GM12878 (cell line): Measurements from ENCODE around the gene RBMX2. TPM values are rescaled to one million over a fixed set of nuclear protein-coding genes. Genes with fewer than 3 reads are reported as not detected.

Experiments
- ATAC-seq: fragments of 200-7000 bp; cut with Tn5 transposase; 3 replicates; pipeline ENCODE4 v1.9.1; 2020; ENCODE audit warnings: mild to moderate bottlenecking, moderate library complexity
- BruUV-seq: library from RNA; stranded (reverse); fragments of 400-500 nt; replicated peaks from 2 replicates; lab custom pipeline; 2021; lab: Mats Ljungman, UMichigan
- CTCF ChIA-PET: fragments of 300-600 bp; sonication (Branson Sonifier 250); formaldehyde crosslinking; extraction: SDS; loops from one replicate; lab custom pipeline; 2021; ENCODE audit warnings: inconsistent platforms; lab: Yijun Ruan, JAX
- POLR2A ChIA-PET: fragments of 350-600 bp; formaldehyde crosslinking; extraction: SDS; loops from one replicate; lab custom pipeline; 2021; ENCODE audit warnings: inconsistent platforms; lab: Charles Lee
- RAD21 ChIA-PET: fragments of 300-600 bp; sonication (Branson Sonifier 250); formaldehyde crosslinking; loops from one replicate; lab custom pipeline; 2023; ENCODE audit warnings: antibody characterized with exemption; ENCODE audit not compliant: unreplicated experiment; lab: Charles Lee
- SMC1A ChIA-PET: fragments of 300-600 bp; sonication (Branson Sonifier 250); formaldehyde crosslinking; loops from one replicate; lab custom pipeline; 2023; ENCODE audit not compliant: unreplicated experiment, uncharacterized antibody; lab: Charles Lee
- DNase-seq: peaks from one replicate; pipeline ENCODE4 v3.0.0-alpha.2; 2011; ENCODE audit warnings: low read depth, low spot score
- FAIRE-seq: peaks from 3 replicates; lab custom pipeline; 2011; peaks lifted over from hg19 to GRCh38; lab: Jason Lieb, UNC
- H2AFZ ChIP-seq: 2 replicates; pipeline ENCODE4 v1.6.0; 2011; ENCODE audit warnings: low read depth, low read length, control low read depth; ENCODE audit not compliant: control insufficient read depth
- H3K27ac ChIP-seq: 2 replicates; pipeline ENCODE4 v1.5.1; 2011; ENCODE audit warnings: control low read depth; ENCODE audit not compliant: control insufficient read depth, insufficient read depth
- H3K27me3 ChIP-seq, 2 experiments: replicated peaks in 1 of 2; 2 replicates each; pipeline versions ENCODE4 v1.6.0 to v1.6.1; 2011; ENCODE audit warnings: low read length in 1 of 2; ENCODE audit not compliant: control insufficient read depth in 2 of 2, insufficient read depth in 2 of 2
- H3K36me3 ChIP-seq, 2 experiments: 2 replicates each; pipeline ENCODE4 v1.5.1; 2011; ENCODE audit warnings: low read length in 1 of 2; ENCODE audit not compliant: control insufficient read depth in 2 of 2, insufficient read depth in 2 of 2
- H3K4me1 ChIP-seq: 2 replicates; pipeline ENCODE4 v1.6.1; 2011; ENCODE audit warnings: mild to moderate bottlenecking, low read length, moderate library complexity, mixed read lengths; ENCODE audit not compliant: control insufficient read depth, insufficient read depth
- H3K4me2 ChIP-seq: 2 replicates; pipeline ENCODE4 v1.6.0; 2011; ENCODE audit warnings: control low read depth; ENCODE audit not compliant: control insufficient read depth, insufficient read depth
- H3K4me3 ChIP-seq: fragments of 200-600 bp; sonication (generic); 2 replicates; pipeline ENCODE4 v1.5.1; 2016
- H3K79me2 ChIP-seq: 2 replicates; pipeline ENCODE4 v1.6.0; 2011; ENCODE audit warnings: low read length; ENCODE audit not compliant: control insufficient read depth, insufficient read depth
- H3K9ac ChIP-seq: 2 replicates; pipeline ENCODE4 v1.8.0; 2011; ENCODE audit warnings: low read length, control low read depth, mixed read lengths; ENCODE audit not compliant: control insufficient read depth, insufficient read depth
- H3K9me3 ChIP-seq: replicated peaks from 3 replicates; pipeline ENCODE4 v1.5.1; 2011; ENCODE audit warnings: mild to moderate bottlenecking, low read length; ENCODE audit not compliant: control insufficient read depth, insufficient read depth
- H4K20me1 ChIP-seq: 2 replicates; pipeline ENCODE4 v1.6.0; 2011; ENCODE audit not compliant: control insufficient read depth, insufficient read depth
- BMI1 ChIP-seq: fragments of 450-650 bp; IDR thresholded peaks from 2 replicates; pipeline ENCODE4 v1.6.1; 2016; ENCODE audit warnings: mild to moderate bottlenecking, moderate library complexity, borderline replicate concordance
- CHD2 ChIP-seq: IDR thresholded peaks from 2 replicates; pipeline ENCODE4 v1.6.1; 2011; ENCODE audit warnings: low read depth, low read length, improper control_type of control experiment, borderline replicate concordance
- E4F1 ChIP-seq: fragments of 450-650 bp; IDR thresholded peaks from 2 replicates; pipeline ENCODE4 v1.6.1; 2018; ENCODE audit warnings: borderline replicate concordance, mild to moderate bottlenecking; ENCODE audit not compliant: partially characterized antibody
- POLR2A ChIP-seq: IDR thresholded peaks from 2 replicates; pipeline ENCODE4 v1.6.1; 2011; ENCODE audit warnings: low read depth, mild to moderate bottlenecking, low read length
- RELA ChIP-seq: fragments of 450-650 bp; IDR thresholded peaks from 2 replicates; pipeline ENCODE4 v1.8.0; 2014; ENCODE audit warnings: borderline replicate concordance; ENCODE audit not compliant: partially characterized antibody
- RFX5 ChIP-seq: IDR thresholded peaks from 2 replicates; pipeline ENCODE4 v1.6.1; 2011; ENCODE audit warnings: low read depth, low read length, improper control_type of control experiment
- SIN3A ChIP-seq: IDR thresholded peaks from 2 replicates; pipeline ENCODE4 v1.6.1; 2012; ENCODE audit warnings: low read depth, low read length, improper control_type of control experiment
- WGBS: methylation state at CpG from one replicate; pipeline ENCODE4 v1.1.6; 2016; ENCODE audit warnings: low lambda C conversion rate; ENCODE audit not compliant: insufficient replicate concordance, insufficient coverage; ENCODE audit errors: missing lambda C conversion rate; 5-methylcytosine and 5-hydroxymethylcytosine counted together
- in situ Hi-C: fragments of 300-500 bp; cut with MboI; formaldehyde crosslinking; loops from 9 replicates; pipeline ENCODE4 v1.14.3; 2018; ENCODE audit warnings: mixed read lengths
- intact Hi-C: fragments of 100-400 bp; cut with micrococcal nuclease; formaldehyde crosslinking; loops from one replicate; pipeline ENCODE4 v1.14.2; 2022; ENCODE audit not compliant: unreplicated experiment
- polyA plus RNA-seq, 11 experiments: library from polyadenylated mRNA; depleted of rRNA in 4 of 11; unstranded in 6 of 11; stranded (reverse) in 5 of 11; fragments of >200 nt; fragmentation: Nextera tagmentation in 4 of 11; fragmentation: Illumina TruSeq in 1 of 11; extraction: Ambion mirVana in 4 of 11; extraction: Trizol in 1 of 11; gene quantifications; 1 replicate in 1 of 11; 2 replicates in 10 of 11; pipeline versions ENCODE4 v1.2.1 to v1.2.3, GENCODE V29; 2011 to 2016; ENCODE audit warnings: inconsistent platforms in 2 of 11, missing spikeins in 2 of 11, low read depth in 1 of 11
- total RNA-seq, 4 experiments: library from RNA; depleted of rRNA in 3 of 4; stranded (reverse); fragments of >200 nt in 3 of 4; fragmentation: Illumina TruSeq in 1 of 4; extraction: Trizol in 1 of 4; gene quantifications; 2 replicates each; pipeline versions ENCODE4 v1.2.1 to v1.2.3, GENCODE V29; 2013 to 2021
- TF ChIP-seq, protein P1 (sequence below): fragments of 450-650 bp; conservative IDR thresholded peaks from 2 replicates; pipeline ENCODE4 v1.6.1; 2017; ENCODE audit warnings: mild to moderate bottlenecking, moderate library complexity
- TF ChIP-seq, protein P2 (sequence below): fragments of 450-650 bp; IDR thresholded peaks from 2 replicates; pipeline ENCODE4 v1.6.1; 2017; ENCODE audit warnings: mild to moderate bottlenecking, low read depth, inconsistent platforms; ENCODE audit not compliant: poor library complexity, severe bottlenecking
- TF ChIP-seq, protein P3 (sequence below): fragments of 450-650 bp; IDR thresholded peaks from 2 replicates; pipeline ENCODE4 v1.6.1; 2016; ENCODE audit warnings: mild to moderate bottlenecking, moderate library complexity, borderline replicate concordance

RBMX2 gene
- total and polyA plus RNA-seq, 10 of the 15 experiments (the other 5 are each of a cell fraction or from before 2014, with no cell fraction given), result 18.9 to 56.0 (median 32.6) TPM

DNA sequence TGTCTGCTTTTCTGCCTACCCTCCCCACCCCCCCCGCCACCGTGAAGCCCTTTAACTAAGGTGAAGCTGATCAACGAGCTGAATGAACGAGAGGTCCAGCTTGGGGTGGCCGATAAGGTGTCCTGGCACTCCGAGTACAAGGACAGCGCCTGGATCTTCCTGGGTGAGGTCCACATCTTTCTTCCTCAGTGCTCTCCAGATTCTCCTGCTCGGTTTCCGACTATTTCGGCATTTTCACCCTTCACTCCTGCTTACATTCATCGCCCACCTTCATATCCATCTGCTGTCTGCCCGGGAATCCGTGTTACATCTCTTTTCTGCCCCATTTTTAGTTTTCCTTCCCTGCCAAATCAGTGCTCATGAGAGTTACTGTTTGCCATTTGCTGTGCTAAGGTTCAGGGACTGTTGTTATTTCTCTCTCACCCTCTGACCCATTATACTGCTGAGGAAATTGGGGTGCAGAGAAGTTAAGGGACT is 459 bp downstream of the RBMX2 start:
- Histone ChIP-seq H3K27ac (peak overlapping the region; percentile 46), H3K4me3 (peak overlapping the region; percentile 69)
- intact Hi-C loops, result no loop called here
- TF ChIP-seq, protein P1, sequence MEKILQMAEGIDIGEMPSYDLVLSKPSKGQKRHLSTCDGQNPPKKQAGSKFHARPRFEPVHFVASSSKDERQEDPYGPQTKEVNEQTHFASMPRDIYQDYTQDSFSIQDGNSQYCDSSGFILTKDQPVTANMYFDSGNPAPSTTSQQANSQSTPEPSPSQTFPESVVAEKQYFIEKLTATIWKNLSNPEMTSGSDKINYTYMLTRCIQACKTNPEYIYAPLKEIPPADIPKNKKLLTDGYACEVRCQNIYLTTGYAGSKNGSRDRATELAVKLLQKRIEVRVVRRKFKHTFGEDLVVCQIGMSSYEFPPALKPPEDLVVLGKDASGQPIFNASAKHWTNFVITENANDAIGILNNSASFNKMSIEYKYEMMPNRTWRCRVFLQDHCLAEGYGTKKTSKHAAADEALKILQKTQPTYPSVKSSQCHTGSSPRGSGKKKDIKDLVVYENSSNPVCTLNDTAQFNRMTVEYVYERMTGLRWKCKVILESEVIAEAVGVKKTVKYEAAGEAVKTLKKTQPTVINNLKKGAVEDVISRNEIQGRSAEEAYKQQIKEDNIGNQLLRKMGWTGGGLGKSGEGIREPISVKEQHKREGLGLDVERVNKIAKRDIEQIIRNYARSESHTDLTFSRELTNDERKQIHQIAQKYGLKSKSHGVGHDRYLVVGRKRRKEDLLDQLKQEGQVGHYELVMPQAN, result no peak
- no peak for TF ChIP-seq RELA
- TF ChIP-seq, protein P2, sequence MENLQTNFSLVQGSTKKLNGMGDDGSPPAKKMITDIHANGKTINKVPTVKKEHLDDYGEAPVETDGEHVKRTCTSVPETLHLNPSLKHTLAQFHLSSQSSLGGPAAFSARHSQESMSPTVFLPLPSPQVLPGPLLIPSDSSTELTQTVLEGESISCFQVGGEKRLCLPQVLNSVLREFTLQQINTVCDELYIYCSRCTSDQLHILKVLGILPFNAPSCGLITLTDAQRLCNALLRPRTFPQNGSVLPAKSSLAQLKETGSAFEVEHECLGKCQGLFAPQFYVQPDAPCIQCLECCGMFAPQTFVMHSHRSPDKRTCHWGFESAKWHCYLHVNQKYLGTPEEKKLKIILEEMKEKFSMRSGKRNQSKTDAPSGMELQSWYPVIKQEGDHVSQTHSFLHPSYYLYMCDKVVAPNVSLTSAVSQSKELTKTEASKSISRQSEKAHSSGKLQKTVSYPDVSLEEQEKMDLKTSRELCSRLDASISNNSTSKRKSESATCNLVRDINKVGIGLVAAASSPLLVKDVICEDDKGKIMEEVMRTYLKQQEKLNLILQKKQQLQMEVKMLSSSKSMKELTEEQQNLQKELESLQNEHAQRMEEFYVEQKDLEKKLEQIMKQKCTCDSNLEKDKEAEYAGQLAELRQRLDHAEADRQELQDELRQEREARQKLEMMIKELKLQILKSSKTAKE, result no peak
- TF ChIP-seq, protein P3, sequence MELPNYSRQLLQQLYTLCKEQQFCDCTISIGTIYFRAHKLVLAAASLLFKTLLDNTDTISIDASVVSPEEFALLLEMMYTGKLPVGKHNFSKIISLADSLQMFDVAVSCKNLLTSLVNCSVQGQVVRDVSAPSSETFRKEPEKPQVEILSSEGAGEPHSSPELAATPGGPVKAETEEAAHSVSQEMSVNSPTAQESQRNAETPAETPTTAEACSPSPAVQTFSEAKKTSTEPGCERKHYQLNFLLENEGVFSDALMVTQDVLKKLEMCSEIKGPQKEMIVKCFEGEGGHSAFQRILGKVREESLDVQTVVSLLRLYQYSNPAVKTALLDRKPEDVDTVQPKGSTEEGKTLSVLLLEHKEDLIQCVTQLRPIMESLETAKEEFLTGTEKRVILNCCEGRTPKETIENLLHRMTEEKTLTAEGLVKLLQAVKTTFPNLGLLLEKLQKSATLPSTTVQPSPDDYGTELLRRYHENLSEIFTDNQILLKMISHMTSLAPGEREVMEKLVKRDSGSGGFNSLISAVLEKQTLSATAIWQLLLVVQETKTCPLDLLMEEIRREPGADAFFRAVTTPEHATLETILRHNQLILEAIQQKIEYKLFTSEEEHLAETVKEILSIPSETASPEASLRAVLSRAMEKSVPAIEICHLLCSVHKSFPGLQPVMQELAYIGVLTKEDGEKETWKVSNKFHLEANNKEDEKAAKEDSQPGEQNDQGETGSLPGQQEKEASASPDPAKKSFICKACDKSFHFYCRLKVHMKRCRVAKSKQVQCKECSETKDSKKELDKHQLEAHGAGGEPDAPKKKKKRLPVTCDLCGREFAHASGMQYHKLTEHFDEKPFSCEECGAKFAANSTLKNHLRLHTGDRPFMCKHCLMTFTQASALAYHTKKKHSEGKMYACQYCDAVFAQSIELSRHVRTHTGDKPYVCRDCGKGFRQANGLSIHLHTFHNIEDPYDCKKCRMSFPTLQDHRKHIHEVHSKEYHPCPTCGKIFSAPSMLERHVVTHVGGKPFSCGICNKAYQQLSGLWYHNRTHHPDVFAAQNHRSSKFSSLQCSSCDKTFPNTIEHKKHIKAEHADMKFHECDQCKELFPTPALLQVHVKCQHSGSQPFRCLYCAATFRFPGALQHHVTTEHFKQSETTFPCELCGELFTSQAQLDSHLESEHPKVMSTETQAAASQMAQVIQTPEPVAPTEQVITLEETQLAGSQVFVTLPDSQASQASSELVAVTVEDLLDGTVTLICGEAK, result no peak
- TF ChIP-seq E4F1, result no peak
- TF ChIP-seq POLR2A, result no peak
- TF ChIP-seq CHD2, result no peak
- TF ChIP-seq BMI1, result no peak
- no peak for TF ChIP-seq RFX5
- TF ChIP-seq SIN3A, result no peak

More for the DNA sequence above, 459 bp downstream of the RBMX2 start:
- no peaks in the 10 kb centered on the region for H3K27me3 ChIP-seq
- H2AFZ ChIP-seq, result peak overlapping the region; percentile 93
- no peak for ATAC-seq
- no peaks in the 10 kb centered on the region for H4K20me1 ChIP-seq
- 0 out of 4 replicates have a peak, but pooled peaks cover 0 to 2% of the 10 kb centered on the region in 2 experiments for H3K36me3 ChIP-seq
- H3K9me3 ChIP-seq, result no peaks in the 10 kb centered on the region
- RAD21 ChIA-PET, result no interaction called here
- no peak for FAIRE-seq
- H3K4me2 ChIP-seq, result peak overlapping the region; percentile 74; the same call in 1 of the 2 replicates
- H3K79me2 ChIP-seq, result peaks cover 10% of the 10 kb centered on the region
- in situ Hi-C loops, result no loop called here
- H3K4me1 ChIP-seq, result no peaks in the 10 kb centered on the region
- 11% methylated on average over 10 of the region's 13 CpGs for WGBS
- DNase-seq, result no peak
- POLR2A ChIA-PET, result interaction anchor here (0.6 to 1.3 kb wide), 3 partner anchors 12 to 501 kb away, joined by 3 to 6 read pairs (median 5); partner anchors contain the start of gene ENOX2
- SMC1A ChIA-PET, result no interaction called here
- CTCF ChIA-PET, result interaction anchor here (0.9 kb wide), 1 partner anchor 9 kb away, joined by 3 read pairs; no protein-coding TSS in a partner anchor
- H3K9ac ChIP-seq, result peak overlapping the region; percentile 63
- TSS peak; percentile 73 for BruUV-seq
